CD4-positive, alpha-beta T cell treated with Interferon alpha-2 for 1 hour (primary cell): Measurements from ENCODE around the gene PWWP2B.
A peak's percentile ranks its signal among the peaks of the same experiment; 100 is the strongest.
"Not testable (repeated sequence)": the region's sequence is repeated elsewhere in the genome, so short reads cannot be mapped to it uniquely, and the experiment has no call there.

Experiments used
- DNase-seq, 2 donors: peaks; one replicate each; pipeline ENCODE4 v3.0.0-alpha.2; 2020 to 2022

Gene PWWP2B

DNA sequence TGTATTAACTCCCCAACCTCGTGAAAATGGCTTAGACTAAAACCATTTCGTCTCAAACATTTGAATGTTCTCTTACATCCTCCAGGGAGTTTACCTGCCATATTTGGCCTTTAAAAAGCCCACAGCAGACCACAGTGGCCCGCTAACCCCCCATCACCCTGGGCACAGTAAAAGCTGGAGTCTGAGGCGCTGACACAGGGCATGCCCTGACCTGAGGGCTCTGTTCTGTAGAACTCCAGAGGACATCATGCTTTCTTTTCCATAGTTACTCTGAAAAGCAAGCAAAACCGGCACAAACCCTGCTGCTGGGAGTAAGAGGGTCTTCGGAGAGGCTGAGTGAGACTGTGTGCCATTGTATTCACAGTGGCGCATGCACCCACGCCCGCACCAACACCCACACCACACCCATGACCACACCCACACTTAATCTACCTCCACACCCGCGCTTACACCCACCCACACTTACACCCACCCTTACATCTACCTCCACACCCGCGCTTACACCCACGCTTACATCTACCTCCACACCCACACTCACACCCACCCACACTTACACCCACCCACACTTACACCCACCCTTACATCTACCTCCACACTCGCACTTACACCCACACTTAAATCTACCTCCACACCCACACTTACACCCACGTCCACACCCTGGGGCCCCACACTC lies 32.9 kb upstream of the PWWP2B start:
- DNase-seq = no peak

DNA sequence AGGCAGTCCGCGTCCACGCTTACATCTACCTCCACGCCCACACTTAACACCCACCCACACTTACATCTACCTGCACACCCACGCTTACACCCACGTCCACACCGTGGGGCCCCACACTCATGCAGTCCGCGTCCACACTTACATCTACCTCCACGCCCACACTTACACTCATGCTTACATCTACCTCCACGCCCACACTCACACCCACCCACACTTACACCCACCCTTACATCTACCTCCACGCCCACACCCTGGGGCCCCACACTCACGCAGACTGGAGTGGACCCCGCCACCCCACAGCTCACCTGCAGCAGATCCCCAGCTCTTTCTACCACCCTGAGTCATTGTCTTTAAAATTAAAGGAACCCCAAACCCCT lies 32.4 kb upstream of the PWWP2B start:
- DNase-seq = no peak

DNA sequence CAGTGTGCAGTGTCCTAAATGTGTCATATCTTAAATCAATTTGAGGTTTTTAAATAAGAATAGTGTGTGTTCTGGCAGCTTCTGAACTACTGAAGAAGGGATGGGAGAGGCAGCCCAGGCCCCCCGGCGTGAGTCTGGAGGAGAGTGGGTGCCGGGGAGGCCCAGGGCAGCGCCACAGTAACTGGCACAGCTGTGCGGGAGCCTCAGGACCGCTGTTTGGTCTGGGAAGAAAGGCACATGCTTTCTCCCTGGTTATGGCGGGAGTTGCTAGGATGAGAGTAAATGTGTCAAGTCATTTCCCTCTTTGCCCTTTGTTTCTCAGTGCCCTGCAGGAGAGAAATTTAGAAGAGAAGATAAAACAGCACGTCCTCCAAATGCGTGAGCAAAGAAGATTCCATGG lies 31.9 kb upstream of the PWWP2B start:
- no peak for DNase-seq

DNA sequence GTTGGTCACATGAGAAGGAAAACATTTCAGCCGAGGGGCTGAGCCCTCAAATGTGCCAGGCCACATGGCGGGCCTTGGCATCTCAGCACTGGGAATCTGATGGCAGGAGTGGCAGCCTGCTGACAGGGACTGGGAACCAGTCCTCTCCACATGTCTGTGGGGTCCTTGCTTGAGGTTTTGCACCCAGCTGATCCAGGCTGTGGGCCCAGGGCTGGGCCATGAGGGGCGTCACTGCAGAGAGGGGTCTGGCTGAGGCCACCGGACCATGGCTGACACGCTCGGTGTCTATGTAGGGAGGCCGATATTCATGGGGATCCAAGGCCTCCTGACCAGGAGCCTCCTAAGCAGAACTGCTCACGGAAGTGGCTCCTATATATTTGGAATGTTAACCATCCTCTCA lies 31.0 kb upstream of the PWWP2B start:
- DNase-seq = no peak

DNA sequence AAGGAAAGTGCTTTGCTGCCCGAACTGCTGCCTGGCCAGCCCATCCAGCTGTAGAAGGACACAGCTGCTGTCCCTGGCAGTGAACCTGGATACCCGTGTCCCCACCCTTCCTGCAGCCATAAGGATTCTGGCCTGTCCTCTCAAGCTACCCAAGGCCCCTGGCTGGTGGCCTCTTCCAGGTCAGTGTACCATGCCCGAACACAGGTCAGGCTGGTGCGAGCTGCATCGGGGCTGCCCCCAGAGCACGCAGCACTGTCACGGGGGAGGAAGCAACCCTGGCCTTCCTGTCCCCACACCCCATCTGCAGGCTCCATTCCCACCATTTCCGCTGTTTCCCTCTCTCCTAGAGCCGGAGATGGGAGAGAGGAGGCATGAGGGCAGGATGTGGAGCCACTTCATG lies 30.5 kb upstream of the PWWP2B start:
- no peak for DNase-seq

DNA sequence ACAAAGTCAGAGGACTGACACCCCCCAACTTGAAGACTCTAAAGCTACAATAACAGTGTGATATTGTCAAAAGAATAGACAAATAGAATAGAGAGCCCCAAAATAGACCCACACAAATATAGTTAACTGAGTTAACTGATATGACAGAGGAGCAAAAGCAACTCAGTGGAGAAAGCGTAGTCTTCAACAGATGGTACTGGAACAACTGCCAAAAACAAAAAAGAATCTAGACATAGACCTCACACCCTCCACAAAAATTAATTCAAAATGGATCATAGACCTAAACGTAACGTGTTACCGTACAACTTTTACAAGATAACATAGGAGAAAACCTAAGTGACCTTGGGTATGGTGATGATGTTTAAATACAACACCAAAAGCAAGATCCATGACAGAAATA lies 28.6 kb upstream of the PWWP2B start:
- no peak for DNase-seq

DNA sequence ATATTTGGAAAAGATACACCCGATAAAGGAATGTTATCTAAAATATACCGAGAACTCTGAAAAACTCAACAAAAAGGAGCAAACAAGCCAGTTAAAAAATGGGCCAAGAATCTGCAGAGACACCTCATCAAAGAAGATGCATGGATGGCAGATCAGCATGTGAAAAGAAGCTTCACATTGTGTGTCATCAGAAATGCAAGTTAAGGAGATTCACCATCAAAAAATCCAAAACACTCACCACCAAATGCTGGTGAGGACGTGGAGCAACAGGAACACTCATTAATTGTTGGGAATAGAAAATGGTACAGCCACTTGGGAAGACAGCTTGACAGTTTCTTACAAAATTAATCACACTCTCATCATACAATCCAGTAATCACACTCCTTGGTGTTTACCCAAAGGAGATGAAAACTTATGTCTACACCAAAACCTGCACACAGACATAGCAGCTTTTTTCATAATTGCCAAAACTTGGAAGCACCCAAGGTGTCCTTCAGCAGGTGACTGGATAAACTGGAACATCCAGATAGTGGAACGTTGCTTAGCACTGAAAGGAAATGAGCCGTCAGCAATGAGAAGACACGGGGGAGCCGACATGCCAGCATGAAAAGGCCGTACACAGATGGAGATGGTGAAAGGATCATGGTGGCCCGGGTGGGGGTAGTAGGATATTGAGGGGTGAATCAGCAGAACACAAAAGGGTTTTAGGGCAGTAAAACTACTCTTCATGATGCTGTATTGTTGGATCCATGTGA lies 27.9 kb upstream of the PWWP2B start:
- DNase-seq = no peak

DNA sequence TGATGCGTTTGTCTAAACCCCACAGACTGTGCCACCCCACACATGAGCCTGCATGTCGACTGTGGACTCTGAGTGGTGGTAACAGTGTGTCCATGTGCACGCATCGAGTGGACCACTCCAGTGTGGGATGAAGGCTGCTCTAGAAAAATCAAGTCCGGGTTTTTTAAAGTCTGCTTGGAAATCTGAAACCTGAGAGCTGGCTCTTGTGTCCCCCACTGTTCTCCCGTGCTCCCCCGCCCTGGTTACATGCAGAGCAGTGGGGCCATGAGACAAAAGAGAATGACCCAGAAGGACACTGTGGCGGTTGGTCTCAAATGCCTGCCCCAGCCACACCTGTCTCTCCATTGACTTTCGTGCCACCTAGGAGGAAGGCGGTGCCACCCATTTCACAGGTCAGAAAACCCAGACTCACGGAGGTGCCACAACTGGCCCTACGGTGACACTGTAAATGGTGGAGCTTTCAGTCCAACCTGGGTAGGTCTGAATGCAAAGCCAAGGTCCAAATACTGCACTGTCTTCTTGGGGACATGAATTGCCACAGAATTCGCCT lies 27.3 kb upstream of the PWWP2B start:
- DNase-seq = no peak

DNA sequence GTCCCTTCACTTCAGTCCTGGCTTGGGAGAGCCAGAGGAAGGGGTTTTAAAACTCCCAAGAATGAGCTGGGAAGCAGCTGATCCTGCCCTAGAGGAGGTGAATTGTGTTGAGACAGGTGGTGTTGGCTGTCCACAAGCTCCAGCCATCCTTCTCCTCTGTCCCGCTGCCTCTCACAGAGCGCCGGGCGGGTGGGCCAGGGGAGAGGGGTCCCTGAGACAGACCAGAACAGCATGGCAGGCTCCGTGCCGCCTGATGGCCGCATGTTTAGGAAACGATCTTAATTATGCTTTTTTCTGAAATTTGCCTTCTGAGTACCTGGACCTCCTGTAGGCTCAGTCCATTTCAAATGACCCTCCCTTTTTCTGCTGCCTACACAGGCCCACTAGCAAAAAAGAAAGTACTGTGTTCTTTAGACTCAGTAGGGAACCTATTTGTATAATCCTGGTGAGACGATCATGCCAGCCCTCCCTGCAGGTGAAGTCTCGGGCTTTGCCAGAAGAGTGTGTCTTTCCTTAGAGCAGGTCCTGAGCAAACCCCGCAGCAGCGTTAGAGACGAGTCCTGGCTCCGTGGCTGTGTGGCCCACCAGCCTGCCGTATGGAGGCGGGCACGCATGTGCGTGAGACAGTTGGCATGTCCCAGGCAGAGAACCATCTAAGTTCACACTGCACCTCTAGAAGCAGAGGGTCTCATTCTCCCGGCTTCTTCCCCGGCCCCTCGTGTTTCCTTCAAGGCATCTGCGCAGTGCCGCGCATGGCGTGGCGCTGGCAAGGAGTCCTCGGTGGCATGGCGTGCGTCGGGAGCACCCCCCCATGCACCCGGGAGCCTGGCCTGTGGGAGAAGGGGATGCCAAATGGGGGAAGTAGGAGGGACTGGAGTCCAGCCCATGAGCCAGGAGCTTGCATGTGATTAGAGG lies 26.3 kb upstream of the PWWP2B start:
- no peak for DNase-seq

DNA sequence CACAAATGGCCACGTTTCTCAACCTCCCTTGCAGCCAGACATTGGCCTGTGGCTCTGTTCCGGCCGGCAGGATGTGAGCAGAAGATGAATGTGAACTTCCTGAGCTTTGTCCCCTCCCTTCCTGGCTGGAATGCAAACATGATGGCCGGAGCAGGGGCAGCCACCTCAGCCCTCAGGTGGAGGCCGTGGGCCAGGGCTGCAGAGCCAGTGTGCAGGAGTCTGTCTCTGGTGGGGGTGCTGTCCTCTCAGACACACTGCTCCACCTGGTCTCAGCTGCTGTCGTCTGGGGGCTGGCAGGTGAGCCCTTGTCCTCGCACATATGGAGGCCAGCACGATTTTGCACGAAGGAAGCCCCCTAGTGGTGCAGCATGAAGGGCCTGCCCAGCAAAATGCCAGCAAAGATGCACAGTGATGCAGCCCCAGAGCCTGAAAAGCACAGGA lies 25.3 kb upstream of the PWWP2B start:
- peak in 1 of 2 donors; percentile 26 for DNase-seq

DNA sequence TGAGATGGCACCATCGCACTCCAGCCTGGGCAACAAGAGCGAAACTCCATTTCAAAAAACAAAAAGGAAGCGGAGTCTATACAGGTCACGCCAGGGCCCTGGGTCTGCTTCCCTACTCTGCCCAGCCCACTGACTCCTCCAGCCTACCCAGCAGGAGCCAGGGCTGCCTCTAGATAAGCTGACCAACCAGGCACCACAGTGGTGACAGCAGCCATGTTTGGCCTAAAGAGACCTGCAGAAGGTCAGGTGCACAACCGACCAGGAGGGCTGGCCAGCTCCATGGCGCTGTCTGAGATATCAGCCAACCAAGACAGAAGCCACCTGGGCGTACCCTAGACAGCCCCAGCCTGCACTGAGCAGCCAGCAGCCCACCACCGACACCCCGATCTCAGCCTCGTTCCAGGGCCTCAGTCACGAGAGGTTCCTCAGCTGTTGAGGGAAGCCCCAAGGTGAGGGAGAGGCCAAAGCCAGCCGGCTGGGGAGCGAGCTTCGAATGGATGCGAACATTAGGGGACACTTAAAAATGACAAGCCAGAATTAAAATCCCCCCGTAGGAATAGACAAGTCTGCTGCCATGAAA lies 24.4 kb upstream of the PWWP2B start:
- DNase-seq = no peak

DNA sequence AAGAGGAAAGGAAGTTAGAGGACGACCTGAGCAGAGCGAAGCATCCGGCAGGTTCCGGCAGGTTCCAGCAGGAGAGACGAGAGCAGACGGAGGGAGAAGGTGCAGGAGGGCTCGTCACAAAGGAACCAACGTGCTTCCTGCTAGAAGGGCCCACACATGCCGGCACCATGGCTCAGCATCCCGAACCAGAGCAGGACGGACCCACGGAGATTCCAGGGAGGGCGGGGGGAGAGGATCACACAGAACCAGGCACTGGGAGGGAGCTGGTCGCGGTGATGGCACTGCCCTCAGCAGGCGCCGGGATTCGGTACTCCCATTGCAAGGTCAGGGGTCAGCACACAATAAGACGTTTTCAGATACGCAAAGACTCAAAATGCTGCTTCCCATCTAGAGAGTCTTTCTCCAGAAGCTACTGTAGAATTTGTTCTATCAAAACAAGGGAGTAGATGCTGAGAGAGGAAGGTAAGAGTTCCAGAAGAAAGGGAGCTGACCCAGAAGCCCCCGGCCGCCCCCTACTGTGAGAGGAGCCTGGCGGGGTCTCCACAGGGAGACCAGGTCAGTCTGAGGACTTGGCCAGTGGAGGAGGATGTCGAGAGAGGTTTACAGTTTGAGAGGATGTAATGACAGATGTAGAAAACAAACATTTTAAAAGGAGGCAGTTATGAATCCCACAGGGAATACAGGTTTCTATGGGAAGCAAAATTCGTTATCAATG lies 23.6 kb upstream of the PWWP2B start:
- no peak for DNase-seq

DNA sequence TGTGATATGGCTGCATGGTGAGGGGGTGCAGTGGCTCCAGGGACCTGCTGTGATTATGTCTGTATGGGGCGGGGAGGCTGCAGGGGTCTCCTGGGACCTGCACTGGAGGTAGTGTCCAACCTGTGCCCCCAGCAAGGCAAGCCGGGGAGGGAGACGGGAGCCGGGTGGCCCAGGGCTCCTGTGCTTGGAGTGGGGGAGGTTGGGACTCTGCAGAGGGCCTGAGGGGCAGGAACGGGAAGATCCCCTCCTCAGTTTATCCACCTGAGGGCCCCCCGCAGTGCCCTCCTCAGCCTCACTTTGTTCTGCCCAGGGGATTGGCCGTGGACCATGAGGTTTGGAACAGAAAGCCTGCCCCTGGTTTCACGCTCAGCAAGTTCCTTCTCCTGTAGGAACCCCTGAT lies 22.8 kb upstream of the PWWP2B start:
- no peak for DNase-seq

DNA sequence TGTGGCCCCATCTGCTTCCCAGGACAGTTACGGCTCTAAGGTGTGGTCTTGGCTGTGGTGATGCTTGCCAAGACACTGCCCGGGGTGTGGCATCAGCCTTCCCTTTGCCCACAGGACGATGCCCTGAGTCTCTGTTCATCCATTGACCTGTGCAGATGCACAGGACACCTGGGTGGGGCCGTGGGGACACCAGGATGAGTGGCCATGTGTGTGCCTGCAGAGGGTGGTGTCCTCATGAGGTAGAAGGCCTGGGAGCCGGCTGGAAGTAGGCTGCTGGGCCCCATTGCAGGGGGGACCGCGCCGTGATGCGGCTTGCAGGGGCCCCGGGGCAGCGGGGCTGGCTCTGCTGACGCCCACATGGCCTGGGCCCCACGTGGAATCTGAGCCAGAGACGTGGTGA lies 22.4 kb upstream of the PWWP2B start:
- no peak for DNase-seq

DNA sequence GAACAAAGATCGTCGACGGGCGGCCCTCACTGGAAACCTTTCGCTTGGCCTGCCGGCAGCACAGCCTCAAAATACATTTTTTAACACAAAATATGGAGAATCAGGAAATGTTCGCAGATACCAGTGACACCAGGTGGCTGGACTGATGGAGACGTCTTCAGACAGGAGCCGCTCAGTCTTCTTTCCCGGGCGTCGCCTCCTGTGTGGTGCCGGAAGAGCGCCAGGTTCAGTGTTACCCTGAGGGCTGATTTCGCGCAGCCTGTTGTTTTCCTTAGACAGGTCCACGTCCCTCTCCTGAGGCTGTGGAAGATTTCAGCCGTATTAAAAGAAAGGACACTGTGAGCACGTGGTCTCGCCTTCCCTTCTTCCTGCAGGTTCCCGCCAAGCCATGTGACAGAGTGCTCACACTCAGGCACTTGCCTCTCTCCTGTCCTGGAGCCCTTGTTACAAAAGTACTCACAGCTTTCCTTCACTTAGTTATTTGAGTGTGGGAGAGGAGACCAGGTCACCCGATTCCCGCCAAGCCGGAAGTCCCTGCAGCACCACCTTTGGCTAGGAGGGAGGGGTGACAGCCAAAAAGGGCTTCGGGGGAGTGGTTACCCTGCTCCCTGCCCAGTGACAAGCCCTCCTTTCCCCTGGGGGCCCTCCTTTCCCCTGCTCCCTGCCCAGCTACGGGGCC lies 21.7 kb upstream of the PWWP2B start:
- DNase-seq = no peak

DNA sequence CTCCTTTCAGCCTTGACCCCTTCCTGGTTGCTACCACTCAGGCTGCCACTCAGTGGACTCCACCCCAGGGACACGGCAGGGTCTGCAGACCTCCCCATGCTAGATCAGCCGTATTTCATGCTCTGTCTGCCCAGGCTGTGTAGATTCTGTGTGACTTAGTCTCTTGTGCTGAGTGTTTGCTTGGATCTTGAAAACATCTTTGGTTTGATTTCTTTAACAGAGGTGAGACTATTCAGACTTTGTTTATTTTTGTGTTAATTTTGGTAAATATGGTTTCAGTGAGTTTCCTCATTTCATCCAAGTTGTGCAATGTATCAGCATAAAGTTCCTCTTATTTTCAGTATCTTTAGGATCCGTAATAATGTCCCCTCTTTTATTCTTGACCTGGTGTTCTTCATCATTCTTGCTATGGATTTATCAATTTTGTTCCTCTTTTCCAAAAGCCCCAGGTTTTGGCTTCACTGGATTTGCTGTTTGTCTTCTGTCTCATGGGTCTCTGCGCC lies 21.2 kb upstream of the PWWP2B start:
- no peak for DNase-seq

DNA sequence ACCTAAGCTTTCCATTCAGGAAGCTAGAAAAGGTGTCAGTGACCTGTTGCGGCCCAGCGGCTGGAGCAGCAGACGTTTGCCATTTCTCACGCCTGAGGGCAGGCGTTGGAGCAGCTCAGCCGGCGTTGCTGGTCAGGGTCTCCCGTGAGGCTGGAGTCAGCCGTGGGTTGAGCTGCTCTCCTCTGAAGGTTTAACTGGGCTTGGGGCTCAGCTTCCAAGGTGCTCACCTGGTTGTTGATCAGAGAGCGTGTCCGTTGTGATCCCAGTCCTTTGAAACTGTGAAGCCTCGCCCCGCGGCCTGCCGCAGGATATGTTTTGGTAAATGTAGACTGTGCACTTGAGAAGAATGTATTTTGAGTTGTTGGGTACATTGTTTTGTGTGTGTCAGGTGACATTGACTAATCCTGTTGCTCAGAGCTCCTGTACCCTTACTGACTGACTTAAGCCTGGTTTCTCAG lies 20.6 kb upstream of the PWWP2B start:
- DNase-seq = no peak

DNA sequence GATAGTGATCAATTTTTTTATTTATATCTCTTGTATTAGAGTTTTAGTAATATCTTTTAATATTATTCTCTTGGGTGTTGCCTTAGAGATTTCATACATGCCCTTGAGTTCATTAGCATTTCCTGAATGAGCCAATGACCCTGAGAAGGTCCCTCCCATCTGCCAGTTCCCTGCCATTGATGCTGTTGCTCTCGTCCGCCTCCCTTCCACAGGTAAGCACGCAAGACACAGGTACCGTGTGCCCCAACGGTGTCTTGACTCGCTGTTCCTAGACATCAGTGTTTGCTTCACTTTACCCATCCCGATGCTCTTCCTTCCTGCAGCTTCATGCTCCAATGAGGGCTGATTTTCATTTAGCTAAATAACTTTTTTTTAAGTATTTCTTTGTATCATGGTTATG lies 19.7 kb upstream of the PWWP2B start:
- DNase-seq = no peak

DNA sequence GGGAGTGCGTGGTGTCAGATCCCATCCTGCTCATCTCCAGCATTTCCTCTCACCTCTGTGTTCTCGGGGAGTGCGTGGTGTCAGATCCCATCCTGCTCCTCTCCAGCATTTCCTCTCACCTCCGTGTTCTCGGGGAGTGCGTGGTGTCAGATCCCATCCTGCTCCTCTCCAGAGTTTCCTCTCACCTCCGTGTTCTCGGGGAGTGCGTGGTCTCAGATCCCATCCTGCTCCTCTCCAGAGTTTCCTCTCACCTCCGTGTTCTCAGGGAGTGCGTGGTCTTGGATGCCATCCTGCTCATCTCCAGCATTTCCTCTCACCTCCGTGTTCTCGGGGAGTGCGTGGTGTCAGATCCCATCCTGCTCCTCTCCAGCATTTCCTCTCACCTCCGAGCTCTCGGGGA lies 18.0 kb upstream of the PWWP2B start:
- not testable (repeated sequence) for DNase-seq

DNA sequence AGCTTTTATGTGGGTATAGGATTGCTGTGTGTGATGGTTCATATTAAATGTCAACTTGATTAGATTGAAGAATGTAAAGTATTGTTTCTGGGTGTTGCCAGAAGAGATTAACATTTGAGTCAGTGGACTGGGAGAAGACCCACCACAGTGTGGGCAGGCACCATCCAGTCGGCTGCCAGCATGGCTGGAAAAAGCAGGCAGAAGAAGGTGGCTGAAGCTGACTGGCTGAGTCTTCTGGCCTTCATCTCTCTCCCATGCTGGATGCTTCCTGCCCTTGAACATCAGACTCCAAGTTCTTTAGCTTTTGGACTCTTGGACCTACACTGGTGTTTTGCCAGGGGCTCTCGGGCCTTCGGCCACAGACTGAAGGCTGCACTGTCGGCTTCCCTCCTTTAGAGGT lies 16.0 kb upstream of the PWWP2B start:
- not testable (repeated sequence) for DNase-seq

DNA sequence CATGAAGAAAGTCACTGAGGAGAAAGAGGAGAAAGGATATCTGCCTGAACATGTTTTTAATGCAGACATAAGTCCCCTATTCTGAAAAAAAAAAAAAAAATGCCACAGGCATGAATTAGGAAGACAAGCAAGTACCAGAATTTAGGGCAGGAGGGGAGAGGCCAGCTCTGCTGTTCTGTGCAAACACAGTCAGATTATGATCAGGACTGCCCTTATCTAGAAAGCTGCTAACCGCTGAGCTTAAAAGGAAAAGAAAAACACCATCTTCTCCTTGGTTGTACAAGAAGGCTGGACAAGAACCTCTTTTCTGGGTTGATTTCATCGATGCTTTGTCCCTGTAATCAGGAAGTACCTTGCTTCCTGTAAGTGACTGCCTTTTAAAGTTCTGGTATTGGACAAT lies 15.3 kb upstream of the PWWP2B start:
- DNase-seq = no peak
